Sigmoid colon (tissue), 4 donors: ENCODE measurements around the gene CYP11A1.

ENCODE experiments used
- CTCF ChIP-seq, 4 experiments: fragments of 450-650 bp in 3 of 4; fragments of 200-600 bp in 1 of 4; IDR thresholded peaks; one replicate each; pipeline ENCODE4 v1.5.1; 2016 to 2019; ENCODE audit warnings: antibody characterized with exemption in 4 of 4, mild to moderate bottlenecking in 3 of 4, moderate library complexity in 2 of 4
- POLR2A ChIP-seq, 2 donors: fragments of 450-650 bp; IDR thresholded peaks; one replicate each; pipeline ENCODE4 v1.6.1; 2016; ENCODE audit warnings: antibody characterized with exemption in 2 of 2, mild to moderate bottlenecking in 2 of 2, moderate library complexity in 2 of 2
- POLR2AphosphoS5 ChIP-seq, 4 donors: sonication (generic); formaldehyde crosslinking; IDR thresholded peaks; one replicate each; pipeline ENCODE4 v1.6.1; 2017; ENCODE audit warnings: antibody characterized with exemption in 4 of 4

GRCh38 chr15:74291101-74292071 is 76.1 kb downstream of the CYP11A1 start:
- TF ChIP-seq CTCF (IDR thresholded peaks at IDR 0.05) (no peak), POLR2A (IDR thresholded peaks at IDR 0.05) (no peak), POLR2AphosphoS5 (IDR thresholded peaks at IDR 0.05) (no peak)
